ENCODE results near the gene RHD. TPM values are rescaled to one million over a fixed set of nuclear protein-coding genes. Genes with fewer than 3 reads are reported as not detected.

RHD gene
- total and polyA plus RNA-seq, 2 experiments from 2014 or later = 0.21 to 0.26 TPM

DNA sequence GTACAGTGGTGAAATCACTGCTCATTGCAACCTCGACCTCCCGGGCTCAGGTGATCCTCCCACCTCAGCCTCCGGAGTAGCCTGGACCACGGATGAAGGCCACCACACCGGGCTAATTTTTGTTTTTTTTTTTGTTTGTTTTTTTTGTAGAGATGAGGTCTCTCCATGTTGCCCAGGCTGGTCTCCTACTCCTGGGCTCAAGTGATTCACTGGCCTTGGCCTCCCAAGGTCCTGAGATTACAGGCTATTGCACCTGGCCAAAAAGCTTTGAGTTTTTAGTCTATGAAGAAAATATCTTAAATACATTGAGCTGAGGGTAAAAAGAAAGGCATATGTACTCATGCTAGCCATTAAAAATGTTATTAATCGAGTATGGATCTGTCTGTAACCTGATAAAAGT lies 69.4 kb downstream of the RHD start:
- Histone ChIP-seq H3K79me2 (replicated peaks; ENCODE audit: insufficient read depth) (peaks cover 75% of the 10 kb centered on the region), H3K27me3 (ENCODE audit: insufficient read depth) (no peaks in the 10 kb centered on the region), H4K20me1 (replicated peaks; ENCODE audit: insufficient read depth) (peaks cover 24% of the 10 kb centered on the region), H3K4me3 (no peak overlapping the region), H3K36me3 (ENCODE audit: insufficient read depth) (no peaks in the 10 kb centered on the region), H3K9me2 (ENCODE audit: insufficient read depth) (no peaks in the 10 kb centered on the region), H3F3A (replicated peaks; ENCODE audit: low read depth) (peaks cover 3% of the 10 kb centered on the region), H3K27ac (ENCODE audit: low read depth) (no peak overlapping the region), H3K4me2 (no peak overlapping the region), H2AFZ (no peak overlapping the region), H3K4me1 (ENCODE audit: insufficient read depth) (peaks cover 10% of the 10 kb centered on the region)
- no peak overlapping the region for H3K4me3 Mint-ChIP-seq
- ATAC-seq (no peak), DNase-seq (ENCODE audit: low spot score) (no peak)
- peaks cover 8% of the 10 kb centered on the region for H3K27me3 Mint-ChIP-seq (ENCODE audit: insufficient read depth, low read depth, poor library complexity)
- no peak overlapping the region for H3K27ac Mint-ChIP-seq
- peaks cover 26% of the 10 kb centered on the region for H3K36me3 Mint-ChIP-seq (ENCODE audit: low read depth)
- TF ChIP-seq NANOG (IDR thresholded peaks at IDR 0.05; ENCODE audit: borderline replicate concordance) (no peak), EZH2 (IDR thresholded peaks at IDR 0.05; ENCODE audit: low read depth, unreplicated experiment) (no peak)
- H3K4me1 Mint-ChIP-seq = peaks cover 15% of the 10 kb centered on the region
- H3K9me3 Mint-ChIP-seq = no peaks in the 10 kb centered on the region

DNA sequence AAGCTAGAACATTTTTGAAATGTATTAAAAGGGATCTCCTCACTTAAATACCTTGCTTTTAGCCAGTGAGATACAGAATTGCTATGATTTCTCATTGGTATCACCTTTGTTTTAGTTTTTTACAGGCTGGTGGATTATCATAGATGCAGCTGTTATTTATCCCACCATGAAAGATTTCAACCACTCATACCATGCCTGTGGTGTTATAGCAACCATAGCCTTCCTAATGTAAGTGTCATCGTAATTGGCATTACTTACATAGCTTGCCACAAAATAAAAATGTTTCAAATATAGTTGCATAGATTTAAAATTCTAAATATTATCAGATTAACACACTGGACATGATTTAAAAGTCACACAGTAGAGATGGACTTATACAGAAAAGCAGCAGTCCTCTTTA lies 70.5 kb downstream of the RHD start:
- Mint-ChIP-seq H3K4me1 (peaks cover 12% of the 10 kb centered on the region), H3K36me3 (ENCODE audit: low read depth) (peaks cover 32% of the 10 kb centered on the region)
- H3K79me2 ChIP-seq (replicated peaks; ENCODE audit: insufficient read depth) = peaks cover 76% of the 10 kb centered on the region
- TF ChIP-seq, protein P1, sequence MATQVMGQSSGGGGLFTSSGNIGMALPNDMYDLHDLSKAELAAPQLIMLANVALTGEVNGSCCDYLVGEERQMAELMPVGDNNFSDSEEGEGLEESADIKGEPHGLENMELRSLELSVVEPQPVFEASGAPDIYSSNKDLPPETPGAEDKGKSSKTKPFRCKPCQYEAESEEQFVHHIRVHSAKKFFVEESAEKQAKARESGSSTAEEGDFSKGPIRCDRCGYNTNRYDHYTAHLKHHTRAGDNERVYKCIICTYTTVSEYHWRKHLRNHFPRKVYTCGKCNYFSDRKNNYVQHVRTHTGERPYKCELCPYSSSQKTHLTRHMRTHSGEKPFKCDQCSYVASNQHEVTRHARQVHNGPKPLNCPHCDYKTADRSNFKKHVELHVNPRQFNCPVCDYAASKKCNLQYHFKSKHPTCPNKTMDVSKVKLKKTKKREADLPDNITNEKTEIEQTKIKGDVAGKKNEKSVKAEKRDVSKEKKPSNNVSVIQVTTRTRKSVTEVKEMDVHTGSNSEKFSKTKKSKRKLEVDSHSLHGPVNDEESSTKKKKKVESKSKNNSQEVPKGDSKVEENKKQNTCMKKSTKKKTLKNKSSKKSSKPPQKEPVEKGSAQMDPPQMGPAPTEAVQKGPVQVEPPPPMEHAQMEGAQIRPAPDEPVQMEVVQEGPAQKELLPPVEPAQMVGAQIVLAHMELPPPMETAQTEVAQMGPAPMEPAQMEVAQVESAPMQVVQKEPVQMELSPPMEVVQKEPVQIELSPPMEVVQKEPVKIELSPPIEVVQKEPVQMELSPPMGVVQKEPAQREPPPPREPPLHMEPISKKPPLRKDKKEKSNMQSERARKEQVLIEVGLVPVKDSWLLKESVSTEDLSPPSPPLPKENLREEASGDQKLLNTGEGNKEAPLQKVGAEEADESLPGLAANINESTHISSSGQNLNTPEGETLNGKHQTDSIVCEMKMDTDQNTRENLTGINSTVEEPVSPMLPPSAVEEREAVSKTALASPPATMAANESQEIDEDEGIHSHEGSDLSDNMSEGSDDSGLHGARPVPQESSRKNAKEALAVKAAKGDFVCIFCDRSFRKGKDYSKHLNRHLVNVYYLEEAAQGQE (IDR thresholded peaks at IDR 0.05; ENCODE audit: unreplicated experiment) = no peak
- TF ChIP-seq JUNB (IDR thresholded peaks at IDR 0.05; ENCODE audit: unreplicated experiment) = no peak
- no peak for TF ChIP-seq EZH2 (IDR thresholded peaks at IDR 0.05; ENCODE audit: low read depth, unreplicated experiment)
- no peak for TF ChIP-seq ZNF331 (CRISPR knock-in tag; IDR thresholded peaks at IDR 0.05; ENCODE audit: low read depth)
- no peak for TF ChIP-seq POLR2AphosphoS5 (IDR thresholded peaks at IDR 0.05; ENCODE audit: low read depth)
- no peak for TF ChIP-seq NANOG (IDR thresholded peaks at IDR 0.05; ENCODE audit: borderline replicate concordance)
- no peak for TF ChIP-seq EZH2phosphoT487 (IDR thresholded peaks at IDR 0.05; ENCODE audit: unreplicated experiment)
- TF ChIP-seq, protein P2, sequence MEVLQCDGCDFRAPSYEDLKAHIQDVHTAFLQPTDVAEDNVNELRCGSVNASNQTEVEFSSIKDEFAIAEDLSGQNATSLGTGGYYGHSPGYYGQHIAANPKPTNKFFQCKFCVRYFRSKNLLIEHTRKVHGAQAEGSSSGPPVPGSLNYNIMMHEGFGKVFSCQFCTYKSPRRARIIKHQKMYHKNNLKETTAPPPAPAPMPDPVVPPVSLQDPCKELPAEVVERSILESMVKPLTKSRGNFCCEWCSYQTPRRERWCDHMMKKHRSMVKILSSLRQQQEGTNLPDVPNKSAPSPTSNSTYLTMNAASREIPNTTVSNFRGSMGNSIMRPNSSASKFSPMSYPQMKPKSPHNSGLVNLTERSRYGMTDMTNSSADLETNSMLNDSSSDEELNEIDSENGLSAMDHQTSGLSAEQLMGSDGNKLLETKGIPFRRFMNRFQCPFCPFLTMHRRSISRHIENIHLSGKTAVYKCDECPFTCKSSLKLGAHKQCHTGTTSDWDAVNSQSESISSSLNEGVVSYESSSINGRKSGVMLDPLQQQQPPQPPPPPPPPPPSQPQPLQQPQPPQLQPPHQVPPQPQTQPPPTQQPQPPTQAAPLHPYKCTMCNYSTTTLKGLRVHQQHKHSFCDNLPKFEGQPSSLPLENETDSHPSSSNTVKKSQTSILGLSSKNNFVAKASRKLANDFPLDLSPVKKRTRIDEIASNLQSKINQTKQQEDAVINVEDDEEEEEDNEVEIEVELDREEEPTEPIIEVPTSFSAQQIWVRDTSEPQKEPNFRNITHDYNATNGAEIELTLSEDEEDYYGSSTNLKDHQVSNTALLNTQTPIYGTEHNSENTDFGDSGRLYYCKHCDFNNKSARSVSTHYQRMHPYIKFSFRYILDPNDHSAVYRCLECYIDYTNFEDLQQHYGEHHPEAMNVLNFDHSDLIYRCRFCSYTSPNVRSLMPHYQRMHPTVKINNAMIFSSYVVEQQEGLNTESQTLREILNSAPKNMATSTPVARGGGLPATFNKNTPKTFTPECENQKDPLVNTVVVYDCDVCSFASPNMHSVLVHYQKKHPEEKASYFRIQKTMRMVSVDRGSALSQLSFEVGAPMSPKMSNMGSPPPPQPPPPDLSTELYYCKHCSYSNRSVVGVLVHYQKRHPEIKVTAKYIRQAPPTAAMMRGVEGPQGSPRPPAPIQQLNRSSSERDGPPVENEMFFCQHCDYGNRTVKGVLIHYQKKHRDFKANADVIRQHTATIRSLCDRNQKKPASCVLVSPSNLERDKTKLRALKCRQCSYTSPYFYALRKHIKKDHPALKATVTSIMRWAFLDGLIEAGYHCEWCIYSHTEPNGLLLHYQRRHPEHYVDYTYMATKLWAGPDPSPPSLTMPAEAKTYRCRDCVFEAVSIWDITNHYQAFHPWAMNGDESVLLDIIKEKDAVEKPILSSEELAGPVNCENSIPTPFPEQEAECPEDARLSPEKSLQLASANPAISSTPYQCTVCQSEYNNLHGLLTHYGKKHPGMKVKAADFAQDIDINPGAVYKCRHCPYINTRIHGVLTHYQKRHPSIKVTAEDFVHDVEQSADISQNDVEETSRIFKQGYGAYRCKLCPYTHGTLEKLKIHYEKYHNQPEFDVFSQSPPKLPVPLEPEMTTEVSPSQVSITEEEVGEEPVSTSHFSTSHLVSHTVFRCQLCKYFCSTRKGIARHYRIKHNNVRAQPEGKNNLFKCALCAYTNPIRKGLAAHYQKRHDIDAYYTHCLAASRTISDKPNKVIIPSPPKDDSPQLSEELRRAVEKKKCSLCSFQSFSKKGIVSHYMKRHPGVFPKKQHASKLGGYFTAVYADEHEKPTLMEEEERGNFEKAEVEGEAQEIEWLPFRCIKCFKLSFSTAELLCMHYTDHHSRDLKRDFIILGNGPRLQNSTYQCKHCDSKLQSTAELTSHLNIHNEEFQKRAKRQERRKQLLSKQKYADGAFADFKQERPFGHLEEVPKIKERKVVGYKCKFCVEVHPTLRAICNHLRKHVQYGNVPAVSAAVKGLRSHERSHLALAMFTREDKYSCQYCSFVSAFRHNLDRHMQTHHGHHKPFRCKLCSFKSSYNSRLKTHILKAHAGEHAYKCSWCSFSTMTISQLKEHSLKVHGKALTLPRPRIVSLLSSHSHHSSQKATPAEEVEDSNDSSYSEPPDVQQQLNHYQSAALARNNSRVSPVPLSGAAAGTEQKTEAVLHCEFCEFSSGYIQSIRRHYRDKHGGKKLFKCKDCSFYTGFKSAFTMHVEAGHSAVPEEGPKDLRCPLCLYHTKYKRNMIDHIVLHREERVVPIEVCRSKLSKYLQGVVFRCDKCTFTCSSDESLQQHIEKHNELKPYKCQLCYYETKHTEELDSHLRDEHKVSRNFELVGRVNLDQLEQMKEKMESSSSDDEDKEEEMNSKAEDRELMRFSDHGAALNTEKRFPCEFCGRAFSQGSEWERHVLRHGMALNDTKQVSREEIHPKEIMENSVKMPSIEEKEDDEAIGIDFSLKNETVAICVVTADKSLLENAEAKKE (CRISPR knock-in tag; IDR thresholded peaks at IDR 0.05) = no peak
- TF ChIP-seq, protein P3, sequence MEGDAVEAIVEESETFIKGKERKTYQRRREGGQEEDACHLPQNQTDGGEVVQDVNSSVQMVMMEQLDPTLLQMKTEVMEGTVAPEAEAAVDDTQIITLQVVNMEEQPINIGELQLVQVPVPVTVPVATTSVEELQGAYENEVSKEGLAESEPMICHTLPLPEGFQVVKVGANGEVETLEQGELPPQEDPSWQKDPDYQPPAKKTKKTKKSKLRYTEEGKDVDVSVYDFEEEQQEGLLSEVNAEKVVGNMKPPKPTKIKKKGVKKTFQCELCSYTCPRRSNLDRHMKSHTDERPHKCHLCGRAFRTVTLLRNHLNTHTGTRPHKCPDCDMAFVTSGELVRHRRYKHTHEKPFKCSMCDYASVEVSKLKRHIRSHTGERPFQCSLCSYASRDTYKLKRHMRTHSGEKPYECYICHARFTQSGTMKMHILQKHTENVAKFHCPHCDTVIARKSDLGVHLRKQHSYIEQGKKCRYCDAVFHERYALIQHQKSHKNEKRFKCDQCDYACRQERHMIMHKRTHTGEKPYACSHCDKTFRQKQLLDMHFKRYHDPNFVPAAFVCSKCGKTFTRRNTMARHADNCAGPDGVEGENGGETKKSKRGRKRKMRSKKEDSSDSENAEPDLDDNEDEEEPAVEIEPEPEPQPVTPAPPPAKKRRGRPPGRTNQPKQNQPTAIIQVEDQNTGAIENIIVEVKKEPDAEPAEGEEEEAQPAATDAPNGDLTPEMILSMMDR (conservative IDR thresholded peaks at IDR 0.05; ENCODE audit: low read depth in 2 of 2) = no peak
- TF ChIP-seq STAT1 (IDR thresholded peaks at IDR 0.05; ENCODE audit: unreplicated experiment) = no peak
- TF ChIP-seq CREB1 (CRISPR knock-in tag; IDR thresholded peaks at IDR 0.05; ENCODE audit: low read depth) = no peak

More for the DNA sequence above, 70.5 kb downstream of the RHD start:
- Histone ChIP-seq H3K4me1 (ENCODE audit: insufficient read depth) (peaks cover 10% of the 10 kb centered on the region), H3K9me2 (ENCODE audit: insufficient read depth) (no peaks in the 10 kb centered on the region), H3F3A (replicated peaks; ENCODE audit: low read depth) (peaks cover 3% of the 10 kb centered on the region), H3K27me3 (ENCODE audit: insufficient read depth) (no peaks in the 10 kb centered on the region), H4K20me1 (replicated peaks; ENCODE audit: insufficient read depth) (peaks cover 24% of the 10 kb centered on the region), H2AFZ (no peak overlapping the region), H3K36me3 (ENCODE audit: insufficient read depth) (no peaks in the 10 kb centered on the region), H3K4me2 (no peak overlapping the region), H3K27ac (ENCODE audit: low read depth) (no peak overlapping the region), H3K4me3 (no peak overlapping the region)
- H3K27ac Mint-ChIP-seq = no peak overlapping the region
- DNase-seq (ENCODE audit: low spot score) = no peak
- H3K27me3 Mint-ChIP-seq (ENCODE audit: insufficient read depth, low read depth, poor library complexity) = peaks cover 8% of the 10 kb centered on the region
- H3K9me3 Mint-ChIP-seq = no peaks in the 10 kb centered on the region
- no peak overlapping the region for H3K4me3 Mint-ChIP-seq
- ATAC-seq = no peak

Data from GM23338 (cell line).